ENCODE data around the gene LMBR1L. TPM values are rescaled to one million over a fixed set of nuclear protein-coding genes. Genes with fewer than 3 reads are reported as not detected.

LMBR1L gene, protein sequence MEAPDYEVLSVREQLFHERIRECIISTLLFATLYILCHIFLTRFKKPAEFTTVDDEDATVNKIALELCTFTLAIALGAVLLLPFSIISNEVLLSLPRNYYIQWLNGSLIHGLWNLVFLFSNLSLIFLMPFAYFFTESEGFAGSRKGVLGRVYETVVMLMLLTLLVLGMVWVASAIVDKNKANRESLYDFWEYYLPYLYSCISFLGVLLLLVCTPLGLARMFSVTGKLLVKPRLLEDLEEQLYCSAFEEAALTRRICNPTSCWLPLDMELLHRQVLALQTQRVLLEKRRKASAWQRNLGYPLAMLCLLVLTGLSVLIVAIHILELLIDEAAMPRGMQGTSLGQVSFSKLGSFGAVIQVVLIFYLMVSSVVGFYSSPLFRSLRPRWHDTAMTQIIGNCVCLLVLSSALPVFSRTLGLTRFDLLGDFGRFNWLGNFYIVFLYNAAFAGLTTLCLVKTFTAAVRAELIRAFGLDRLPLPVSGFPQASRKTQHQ
- 73.7 and 107 TPM in 2 replicates for total RNA-seq

DNA sequence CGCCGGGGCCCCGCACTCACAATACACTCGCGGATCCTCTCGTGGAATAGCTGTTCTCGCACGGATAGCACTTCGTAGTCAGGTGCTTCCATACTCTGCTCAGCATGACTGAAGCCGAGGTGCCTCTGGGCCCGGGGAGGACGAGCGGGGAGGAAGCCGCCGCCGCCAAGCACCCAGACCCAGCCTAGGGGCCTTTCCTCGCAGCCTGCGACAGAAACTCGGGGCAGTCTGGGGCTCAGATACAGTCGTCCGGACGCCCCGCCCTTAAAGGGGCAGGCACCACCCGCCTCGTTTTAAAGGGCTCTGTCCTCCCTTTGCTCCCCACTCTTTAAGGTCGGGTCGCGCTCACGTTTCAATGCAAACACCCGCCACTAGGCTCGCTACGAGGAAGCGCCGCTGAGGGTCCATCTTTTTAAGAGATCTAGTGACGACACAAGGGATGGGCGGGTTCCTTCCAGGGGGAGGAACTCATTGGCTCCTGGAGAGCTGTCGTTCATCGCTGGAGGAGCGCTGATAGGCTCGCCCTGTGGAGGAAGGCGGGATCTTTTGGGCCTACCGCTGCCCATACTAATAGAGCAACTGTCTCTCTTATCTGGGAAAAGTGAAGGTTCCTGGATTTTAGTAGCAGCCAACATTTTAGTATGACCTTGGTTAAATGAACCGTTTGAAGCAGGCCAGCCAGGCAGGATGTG is at the start of gene LMBR1L:
Gene LMBR1L (minus strand): TSS at position 384 of the 692 bp plus-strand sequence. CDS start 292 bp downstream, at position 92.

DNA sequence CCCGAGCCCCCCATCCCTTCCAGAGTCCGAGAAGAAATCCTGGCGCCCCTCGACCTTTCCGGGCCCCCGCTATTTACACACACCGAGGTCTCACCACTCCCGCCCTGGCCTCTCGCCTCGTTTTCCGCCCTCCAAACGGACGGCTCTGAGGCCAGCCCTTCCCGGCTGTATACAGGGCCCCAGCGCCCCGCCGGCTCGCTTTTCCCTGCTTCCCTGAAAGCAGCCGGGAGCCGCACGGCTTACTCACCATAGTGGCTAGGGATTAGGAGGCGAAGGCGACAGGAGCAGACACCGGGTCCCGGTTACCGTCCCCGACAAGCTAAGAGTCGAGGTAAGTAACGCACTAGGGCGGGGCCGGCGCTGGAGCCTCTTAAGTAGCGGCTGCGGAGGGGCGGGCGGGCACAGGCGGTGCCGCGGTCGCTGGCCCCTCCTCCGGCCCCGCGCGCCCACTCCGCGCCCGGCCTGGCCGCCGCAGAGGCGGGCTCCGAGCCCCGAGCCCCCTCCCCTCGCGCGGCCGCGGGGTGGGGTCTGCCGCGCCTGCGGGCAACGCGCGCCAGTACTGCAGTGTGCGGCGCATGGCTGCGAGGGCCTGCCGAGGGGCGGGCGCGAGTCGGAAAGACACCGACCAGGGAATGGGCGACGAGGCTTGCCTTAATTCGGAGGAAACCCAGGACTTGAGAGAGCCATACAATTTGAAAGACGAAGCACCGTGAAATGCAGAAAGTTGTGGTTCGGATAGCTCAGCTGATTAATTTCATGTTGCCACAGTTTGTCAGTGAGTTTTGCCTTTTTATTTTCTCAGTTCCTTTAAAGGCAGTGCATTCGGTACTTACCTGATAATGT is 20.6 kb upstream of the LMBR1L start, which contains the start of gene TUBA1B:
Gene TUBA1B (minus strand): TSS at position 345 of the 843 bp plus-strand sequence. CDS start 95 bp downstream, at position 250.

DNA sequence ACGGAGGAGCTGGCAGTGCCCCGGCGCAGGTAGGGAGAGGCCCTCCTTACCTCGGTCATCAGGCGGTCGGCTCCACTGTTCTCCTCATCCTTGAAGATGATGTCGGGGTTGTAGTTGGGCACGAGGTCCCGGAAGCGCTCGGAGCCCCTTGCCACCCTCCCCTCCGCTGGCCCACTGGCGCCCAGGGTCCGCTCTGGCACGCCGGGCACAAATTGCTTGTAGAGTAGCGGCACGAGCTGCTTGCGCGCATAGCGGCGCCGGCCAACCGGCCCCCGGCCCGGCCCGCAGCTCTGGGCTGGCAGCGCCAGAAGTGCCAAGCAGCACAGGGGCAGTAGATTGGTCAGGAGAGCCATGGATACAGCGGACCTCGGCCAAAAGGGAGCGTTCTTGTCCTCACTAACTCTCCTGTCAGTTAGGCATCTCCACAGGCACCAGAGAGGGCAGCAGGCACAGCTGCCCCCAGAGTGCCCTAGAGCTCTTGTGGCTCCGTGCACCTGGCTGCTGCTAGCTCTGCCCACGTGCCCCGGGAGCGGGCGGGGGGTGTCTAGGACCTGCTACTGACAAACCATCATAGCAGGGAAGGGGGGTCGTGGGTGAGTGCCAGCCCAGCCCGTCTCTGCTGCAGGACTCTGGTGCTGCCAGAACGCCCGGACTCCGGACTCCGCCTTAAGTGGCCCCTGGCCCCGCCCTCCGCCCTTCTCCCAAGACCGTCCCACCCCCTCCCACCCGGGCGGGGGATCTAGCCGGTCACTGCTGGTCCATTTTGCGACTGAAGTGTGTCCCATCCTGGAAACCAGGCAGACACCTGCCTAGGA is 16.3 kb downstream of the LMBR1L start, which contains the start of gene DHH:
Gene DHH (minus strand): TSS at position 642 of the 815 bp plus-strand sequence. CDS start 289 bp downstream, at position 353.

DNA sequence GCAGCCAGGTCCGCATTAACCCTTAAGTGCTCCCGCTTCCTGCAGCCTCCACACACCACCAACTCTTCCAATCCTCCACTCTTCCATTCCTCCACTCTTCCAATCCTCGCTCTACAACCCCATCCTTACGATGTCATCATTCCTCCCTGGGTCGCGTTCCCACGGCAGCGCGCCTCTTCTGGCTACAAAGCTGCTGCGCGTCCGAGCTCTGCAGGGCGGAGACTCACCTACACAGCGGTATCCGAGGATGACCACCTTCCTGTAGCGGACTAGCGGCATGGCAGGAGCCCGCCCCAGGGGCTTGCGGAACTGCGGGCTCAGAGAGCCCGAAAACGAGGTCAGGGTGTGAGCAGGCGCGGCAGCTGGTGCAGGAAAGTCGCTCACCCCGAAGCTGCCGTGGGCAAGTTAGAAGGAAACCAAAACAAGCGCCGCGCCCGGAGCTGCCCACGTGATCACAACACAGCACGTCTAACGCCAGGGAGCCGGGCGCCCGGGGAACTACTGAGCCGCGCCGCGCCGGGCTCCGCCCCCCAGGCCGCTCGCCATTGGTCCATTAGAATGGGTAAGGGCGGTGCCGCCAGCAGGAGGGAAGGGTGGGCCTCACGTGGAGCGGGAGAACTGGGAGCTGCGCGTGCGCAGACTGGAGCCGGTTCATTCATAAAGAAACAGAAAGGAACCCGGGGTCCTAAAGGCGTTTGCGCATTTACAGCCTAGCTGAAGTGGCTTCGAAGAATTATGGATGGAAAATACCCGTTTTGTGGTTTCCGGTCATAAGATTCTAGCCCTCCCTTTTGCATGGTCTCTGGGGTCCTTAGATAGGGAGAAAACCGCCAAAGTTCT is 40.9 kb downstream of the LMBR1L start, which contains the start of gene RHEBL1:
Gene RHEBL1 (minus strand): TSS at position 473 of the 840 bp plus-strand sequence. CDS start 194 bp downstream, at position 279.

DNA sequence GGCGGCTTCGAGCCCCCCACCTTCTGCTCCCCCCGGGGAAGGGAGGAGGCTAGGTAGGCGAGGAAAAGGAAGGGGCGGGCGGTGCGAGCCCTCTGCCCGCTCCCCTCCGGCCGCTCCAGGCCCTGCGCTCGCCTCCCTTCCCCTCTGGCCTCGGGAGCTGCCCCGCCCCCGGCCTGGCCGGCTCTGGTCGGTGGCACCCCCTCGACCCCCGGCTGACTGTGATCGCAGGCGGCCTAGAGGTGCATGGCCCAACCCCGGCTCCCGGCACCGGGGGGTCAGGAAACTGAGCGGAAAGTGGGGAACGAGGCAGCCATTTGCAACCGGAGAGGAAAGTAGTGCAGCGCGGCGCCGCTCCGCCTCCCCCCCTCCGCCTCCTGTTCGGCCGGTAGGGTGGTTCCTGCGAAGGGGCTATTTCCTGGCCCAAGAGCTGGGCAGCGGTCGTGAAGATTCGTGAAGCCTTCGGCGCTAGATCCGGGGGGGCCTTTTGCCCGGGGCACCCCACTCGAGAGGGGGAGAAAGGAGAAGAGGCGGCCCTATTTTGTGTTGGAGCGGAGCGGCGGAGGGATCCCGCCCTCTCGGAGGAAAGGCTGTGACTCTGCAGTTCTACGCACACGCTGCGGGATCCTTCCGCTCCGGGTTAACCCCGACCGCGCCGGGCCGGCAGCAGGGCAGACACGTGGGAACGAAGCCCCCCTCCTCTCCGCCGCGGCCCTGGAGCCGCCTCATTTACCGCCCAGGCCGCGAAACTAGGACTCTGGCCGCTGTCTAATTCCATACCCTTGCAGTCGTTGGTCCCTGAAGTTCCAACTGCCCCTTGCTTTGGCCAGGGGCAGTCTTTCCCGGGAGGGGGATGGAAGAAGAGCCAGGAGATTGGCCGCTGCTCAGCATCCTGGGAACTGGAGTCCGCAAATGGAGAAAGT is 50.1 kb downstream of the LMBR1L start, which contains the start of gene KMT2D:
Gene KMT2D (minus strand): TSS at position 558 of the 920 bp plus-strand sequence. CDS start 5,470 bp downstream, outside the sequence.

Other genes with a start within 250 kb of the LMBR1L start
- 1.5 and 2.9 TPM in 2 replicates for gene RND1, start 245.0 kb downstream of the LMBR1L start, total RNA-seq
- gene FKBP11, start 185.4 kb downstream of the LMBR1L start, total RNA-seq: 13.0 and 19.2 TPM in 2 replicates
- 37.4 and 38.4 TPM in 2 replicates for gene ARF3, start 153.4 kb downstream of the LMBR1L start, total RNA-seq
- 0.09 TPM in 1 of 2 replicates, not detected in the other for gene WNT10B, start 139.1 kb downstream of the LMBR1L start, total RNA-seq
- gene WNT1, start 132.5 kb downstream of the LMBR1L start, total RNA-seq: not detected in 2 replicates
- gene DDN, start 111.5 kb downstream of the LMBR1L start, total RNA-seq: 0.09 TPM in 2 replicates
- gene PRKAG1, start 92.1 kb downstream of the LMBR1L start, total RNA-seq: 45.0 and 48.8 TPM in 2 replicates
- 36.2 and 58.5 TPM in 2 replicates for gene KMT2D, start 50.1 kb downstream of the LMBR1L start, total RNA-seq
- 0.94 and 2.1 TPM in 2 replicates for gene RHEBL1, start 40.9 kb downstream of the LMBR1L start, total RNA-seq
- 7.5 and 7.8 TPM in 2 replicates for gene DHH, start 16.0 kb downstream of the LMBR1L start, total RNA-seq
- gene TUBA1B, start 20.5 kb upstream of the LMBR1L start, total RNA-seq: 1,723 and 2,063 TPM in 2 replicates
- 928 and 1,246 TPM in 2 replicates for gene TUBA1A, start 78.2 kb upstream of the LMBR1L start, total RNA-seq
- 234 and 342 TPM in 2 replicates for gene TUBA1C, start 154.2 kb upstream of the LMBR1L start, total RNA-seq
- 0.19 and 0.36 TPM in 2 replicates for gene PRPH, start 184.3 kb upstream of the LMBR1L start, total RNA-seq
- gene TROAP, start 212.4 kb upstream of the LMBR1L start, total RNA-seq: 3.5 and 10.7 TPM in 2 replicates
- gene C1QL4, start 226.3 kb upstream of the LMBR1L start, total RNA-seq: not detected in 2 replicates
- 0.27 and 2.0 TPM in 2 replicates for gene DNAJC22, start 236.0 kb upstream of the LMBR1L start, total RNA-seq

Measured in endothelial cell of coronary artery (primary cell).